Spleen (tissue), 11 donors: ENCODE measurements around the gene ZC2HC1C. TPM values are rescaled to one million over a fixed set of nuclear protein-coding genes. Genes with fewer than 3 reads are reported as not detected.

Experiments used
- DNase-seq: peaks from one replicate; pipeline ENCODE4 v3.0.0-alpha.2; 2020
- H3K27ac ChIP-seq, 8 donors: fragments of 200-600 bp; sonication (generic) in 7 of 8; 1 replicate in 4 of 8; 2 replicates in 4 of 8; pipeline versions ENCODE4 v1.5.0 to v1.8.0; 2016 to 2021; ENCODE audit warnings: inconsistent platforms in 4 of 8, mild to moderate bottlenecking in 4 of 8, moderate library complexity in 1 of 8
- H3K27me3 ChIP-seq, 7 donors: fragments of 200-600 bp; sonication (generic) in 6 of 7; replicated peaks in 1 of 7; 1 replicate in 4 of 7; 2 replicates in 3 of 7; pipeline versions ENCODE4 v1.5.0 to v1.8.0; 2016 to 2021; ENCODE audit warnings: inconsistent platforms in 3 of 7, mild to moderate bottlenecking in 1 of 7
- H3K36me3 ChIP-seq, 6 donors: fragments of 200-600 bp; sonication (generic) in 5 of 6; 1 replicate in 4 of 6; 2 replicates in 2 of 6; pipeline versions ENCODE4 v1.5.0 to v1.8.0; 2016 to 2021; ENCODE audit warnings: inconsistent platforms in 2 of 6
- H3K4me1 ChIP-seq, 6 donors: fragments of 200-600 bp; sonication (generic) in 5 of 6; 1 replicate in 3 of 6; 2 replicates in 3 of 6; pipeline versions ENCODE4 v1.5.0 to v1.8.0; 2016 to 2021; ENCODE audit warnings: inconsistent platforms in 3 of 6
- H3K4me3 ChIP-seq, 8 donors: fragments of 200-600 bp; sonication (generic) in 7 of 8; 1 replicate in 4 of 8; 2 replicates in 4 of 8; pipeline versions ENCODE4 v1.5.0 to v1.8.0; 2016 to 2021; ENCODE audit warnings: inconsistent platforms in 4 of 8, mild to moderate bottlenecking in 4 of 8, moderate library complexity in 2 of 8
- H3K9me3 ChIP-seq, 8 donors: fragments of 200-600 bp; sonication (generic) in 7 of 8; 1 replicate in 4 of 8; 2 replicates in 4 of 8; pipeline versions ENCODE4 v1.5.0 to v1.8.0; 2016 to 2021; ENCODE audit warnings: inconsistent platforms in 4 of 8
- CTCF ChIP-seq, 11 experiments: fragments of 200-600 bp in 7 of 11; fragments of 450-650 bp in 4 of 11; sonication (generic) in 4 of 11; IDR thresholded peaks in 8 of 11; conservative IDR thresholded peaks in 3 of 11; 1 replicate in 7 of 11; 2 replicates in 4 of 11; pipeline versions ENCODE4 v1.4.0 to v1.8.0; 2016 to 2021; ENCODE audit warnings: antibody characterized with exemption in 11 of 11, inconsistent platforms in 4 of 11, mild to moderate bottlenecking in 1 of 11
- POLR2A ChIP-seq, 3 donors: fragments of 450-650 bp; IDR thresholded peaks; one replicate each; pipeline ENCODE4 v1.5.1; 2017; ENCODE audit warnings: antibody characterized with exemption in 3 of 3, mild to moderate bottlenecking in 1 of 3
- POLR2AphosphoS5 ChIP-seq, 3 donors: sonication (generic); formaldehyde crosslinking; IDR thresholded peaks; one replicate each; pipeline ENCODE4 v1.5.1; 2017; ENCODE audit warnings: antibody characterized with exemption in 3 of 3
- WGBS, 5 donors: extraction: QIAGEN DNeasy Blood & Tissue Kit in 3 of 5; methylation state at CpG; one replicate each; pipeline versions ENCODE4 v1.1.5 to v1.1.7; 2013 to 2018; 5-methylcytosine and 5-hydroxymethylcytosine counted together
- intact Hi-C: fragments of 100-400 bp; cut with DNase I; formaldehyde crosslinking; loops from one replicate; pipeline ENCODE4 v1.15.0; 2023; ENCODE audit warnings: low total_unique reads
- polyA plus RNA-seq, 3 donors: library from polyadenylated mRNA; stranded (reverse); fragments of 200-250 nt; gene quantifications; one replicate each; pipeline ENCODE4 v1.2.1, GENCODE V29; 2013
- total RNA-seq, 7 donors: library from RNA; depleted of rRNA in 3 of 7; stranded (reverse); fragments of >200 nt in 3 of 7; fragmentation: NEBNext Ultra II Directional in 4 of 7; extraction: Animal tissue kit (Norgen Biotek cat#: 25700) in 4 of 7; gene quantifications; one replicate each; pipeline versions ENCODE4 v1.1.0 to v1.2.1, GENCODE V29; 2016 to 2021
- donor health status: healthy with polysubstance abuse.
- donor health status: DM: no; HTN: no; CAD: no; lungs with moderate emphysema.
- donor health status: DM: no; HTN: no; CAD: no.
- donor health status: Bipolar disorder and iron deficiency.
- donor health status: healthy.
- donor health status: DM: no; HTN: no; CAD: no.
- donor health status: DM: yes; HTN: yes; CAD: no.

ZC2HC1C gene
- total and polyA plus RNA-seq, 10 donors: 0.89 to 2.8 (median 1.2) TPM

DNA sequence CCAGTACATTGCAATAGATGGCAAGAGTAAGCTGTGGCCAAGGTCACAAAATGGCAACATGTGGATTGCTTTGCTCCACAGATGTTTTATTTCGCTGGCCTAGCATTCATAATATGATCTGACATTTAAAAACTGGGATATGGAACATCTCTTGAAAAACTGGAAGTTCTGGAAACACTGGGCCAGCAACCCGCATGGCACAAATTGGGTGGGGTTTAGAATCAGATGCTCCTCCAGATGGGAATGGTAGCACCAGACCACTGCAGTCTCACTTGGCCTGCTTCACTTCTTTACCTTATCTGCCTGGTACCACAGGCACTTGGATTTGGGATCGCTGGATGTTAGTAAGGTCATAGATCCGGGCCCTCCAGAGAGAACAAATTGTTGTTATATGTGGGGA lies 10.1 kb downstream of the ZC2HC1C start:
- Histone ChIP-seq H3K4me1 (no peaks in the 10 kb centered on the region), H3K27ac (no peak overlapping the region), H3K9me3 (no peaks in the 10 kb centered on the region), H3K36me3 (peaks cover 0 to 40% (median 27%) of the 10 kb centered on the region in 6 donors), H3K4me3 (no peak overlapping the region), H3K27me3 (no peaks in the 10 kb centered on the region)
- intact Hi-C loops: no loop called here
- WGBS, 5 donors: 45 to 76% (median 50%) methylated on average over 4 of the region's 4 CpGs
- TF ChIP-seq POLR2AphosphoS5 (IDR thresholded peaks at IDR 0.05) (no peak), CTCF (IDR thresholded peaks at IDR 0.05 in 8 of 11, conservative IDR thresholded peaks at IDR 0.05 in 3 of 11) (no peak), POLR2A (IDR thresholded peaks at IDR 0.05) (no peak)
- no peak for DNase-seq

DNA sequence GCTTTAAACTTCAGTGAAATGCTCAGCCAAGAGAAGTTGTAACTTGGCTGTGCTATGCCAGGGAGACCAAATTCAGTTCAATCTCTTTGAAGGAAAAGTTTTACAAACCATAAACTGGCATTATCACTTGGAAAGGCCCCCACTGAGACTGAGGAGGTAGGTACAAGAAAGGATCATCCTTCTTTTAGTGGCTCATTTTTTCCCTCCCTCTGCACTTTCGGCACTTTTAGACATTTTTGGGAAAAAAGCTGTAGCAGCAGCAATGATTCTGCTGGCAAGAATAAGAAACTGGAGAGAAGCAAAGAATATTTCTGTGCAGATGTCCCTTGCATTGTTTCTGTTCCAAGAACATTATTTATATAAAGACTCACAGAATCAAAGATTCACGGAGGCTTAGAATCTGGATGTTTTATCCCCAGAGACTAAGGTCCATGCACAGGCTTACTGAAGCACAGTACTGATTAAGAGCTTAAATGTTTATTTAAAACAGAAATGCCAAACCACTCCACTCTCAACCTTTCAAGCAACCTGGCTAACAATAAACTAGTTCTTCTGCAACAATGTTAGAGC lies 12.3 kb downstream of the ZC2HC1C start:
- no peak overlapping the region for H3K27ac ChIP-seq
- TF ChIP-seq POLR2A (IDR thresholded peaks at IDR 0.05) (no peak), POLR2AphosphoS5 (IDR thresholded peaks at IDR 0.05) (no peak), CTCF (IDR thresholded peaks at IDR 0.05 in 8 of 11, conservative IDR thresholded peaks at IDR 0.05 in 3 of 11) (no peak)
- no peaks in the 10 kb centered on the region for H3K27me3 ChIP-seq
- no peaks in the 10 kb centered on the region for H3K9me3 ChIP-seq
- no peak for DNase-seq
- intact Hi-C loops: loop anchor here (10.0 kb wide), 2 partner anchors 137 to 217 kb away; no protein-coding TSS in a partner anchor
- H3K4me1 ChIP-seq: no peaks in the 10 kb centered on the region
- H3K36me3 ChIP-seq: peaks cover 0 to 62% (median 48%) of the 10 kb centered on the region in 6 donors
- 86 to 97% (median 93%) methylated on average over 2 of the region's 2 CpGs for WGBS, 5 donors
- no peak overlapping the region for H3K4me3 ChIP-seq

DNA sequence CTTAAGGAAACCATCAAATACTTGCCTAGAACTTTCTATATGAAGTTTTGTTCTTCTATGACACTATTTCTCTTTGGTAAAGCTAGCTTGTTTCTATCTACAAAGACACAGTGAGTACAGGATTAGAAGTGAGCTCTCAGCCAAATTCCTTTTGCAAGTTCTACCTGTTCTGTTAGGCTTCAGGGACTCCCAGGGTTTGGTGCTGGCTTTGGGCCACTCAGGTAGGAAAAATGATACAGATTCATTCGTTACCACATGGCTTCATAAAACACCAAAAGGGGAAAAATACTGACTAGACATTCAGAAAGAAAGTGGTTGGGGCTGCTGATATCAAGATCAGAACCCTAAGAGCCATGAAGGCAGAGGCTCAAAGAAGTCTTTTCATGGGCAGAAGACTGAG lies 13.8 kb downstream of the ZC2HC1C start:
- intact Hi-C loops: loop anchor here (10.0 kb wide), 2 partner anchors 138 to 218 kb away; no protein-coding TSS in a partner anchor
- TF ChIP-seq CTCF (IDR thresholded peaks at IDR 0.05 in 8 of 11, conservative IDR thresholded peaks at IDR 0.05 in 3 of 11) (no peak), POLR2AphosphoS5 (IDR thresholded peaks at IDR 0.05) (no peak), POLR2A (IDR thresholded peaks at IDR 0.05) (no peak)
- Histone ChIP-seq H3K27ac (no peak overlapping the region), H3K4me3 (no peak overlapping the region), H3K36me3 (peaks cover 0 to 78% (median 63%) of the 10 kb centered on the region in 6 donors), H3K27me3 (no peaks in the 10 kb centered on the region), H3K9me3 (no peaks in the 10 kb centered on the region), H3K4me1 (no peaks in the 10 kb centered on the region)
- 83 to 100% (median 96%) methylated on average over 1 of the region's 1 CpG for WGBS, 5 donors
- no peak for DNase-seq

GRCh38 chr14:75084513-75084912 lies 15.1 kb downstream of the ZC2HC1C start:
- intact Hi-C loops: loop anchor here (10.0 kb wide), 2 partner anchors 140 to 220 kb away; no protein-coding TSS in a partner anchor
- WGBS, 5 donors: 83 to 96% (median 85%) methylated on average over 5 of the region's 5 CpGs

More at GRCh38 chr14:75084513-75084912, 15.1 kb downstream of the ZC2HC1C start:
- Histone ChIP-seq H3K4me1 (no peaks in the 10 kb centered on the region), H3K36me3 (peaks cover 0 to 90% (median 72%) of the 10 kb centered on the region in 6 donors), H3K27me3 (no peaks in the 10 kb centered on the region), H3K9me3 (no peaks in the 10 kb centered on the region), H3K4me3 (no peak overlapping the region), H3K27ac (no peak overlapping the region)
- DNase-seq: no peak
- TF ChIP-seq CTCF (IDR thresholded peaks at IDR 0.05 in 8 of 11, conservative IDR thresholded peaks at IDR 0.05 in 3 of 11) (no peak), POLR2AphosphoS5 (IDR thresholded peaks at IDR 0.05) (no peak), POLR2A (IDR thresholded peaks at IDR 0.05) (no peak)
